Measurements from ENCODE around the gene XPO6. TPM values are rescaled to one million over a fixed set of nuclear protein-coding genes. Genes with fewer than 3 reads are reported as not detected.

XPO6 gene
- total RNA-seq, 1 experiment from 2014 or later: 124 TPM

DNA sequence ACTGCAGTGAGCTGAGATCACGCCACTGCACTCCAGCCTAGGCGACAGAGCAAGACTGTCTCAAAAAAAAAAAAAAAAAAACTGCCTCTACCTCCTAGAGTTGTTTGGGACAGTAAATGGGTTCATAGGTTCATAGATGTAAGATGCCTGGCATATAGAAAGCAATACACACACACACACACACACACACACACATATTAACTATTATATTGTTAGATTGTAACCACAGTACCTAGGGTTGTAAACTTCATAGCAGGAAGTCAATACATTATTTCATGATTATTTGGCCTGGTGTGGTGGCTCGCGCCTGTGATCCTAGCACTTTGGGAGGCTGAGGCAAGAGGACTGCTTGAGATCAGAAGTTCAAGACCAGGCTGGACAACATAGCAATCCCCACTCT, 5.8 kb downstream of the XPO6 start:
- no peak overlapping the region for H3K27ac Mint-ChIP-seq
- Histone ChIP-seq H2BK120ac (ENCODE audit: low read depth, low read length, poor library complexity, severe bottlenecking) (no peak overlapping the region), H3K4me2 (ENCODE audit: insufficient read depth, insufficient read length, low read length) (no peak overlapping the region), H4K20me1 (ENCODE audit: control insufficient read depth, insufficient read depth, insufficient read length) (no peaks in the 10 kb centered on the region), H3K27ac (ENCODE audit: insufficient read length, low read depth, low read length) (no peak overlapping the region), H3K9me3 (ENCODE audit: control insufficient read depth, low read depth, low read length) (no peaks in the 10 kb centered on the region), H3K79me2 (ENCODE audit: insufficient read depth, low read length) (peaks cover 34% of the 10 kb centered on the region; the same call in 1 of the 2 replicates), H2AFZ (ENCODE audit: low read length) (no peak overlapping the region), H4K5ac (ENCODE audit: insufficient read length, low read depth, low read length) (no peak overlapping the region), H2BK12ac (ENCODE audit: insufficient read length, low read depth, low read length) (no peak overlapping the region), H2BK15ac (ENCODE audit: low read depth, low read length) (no peak overlapping the region), H2BK5ac (ENCODE audit: insufficient read length, low read length) (no peak overlapping the region), H3T11ph (ENCODE audit: low read length) (no peak overlapping the region), H3K4ac (ENCODE audit: low read depth, low read length) (no peak overlapping the region), H4K8ac (replicated peaks; ENCODE audit: insufficient read length, low read depth, low read length) (no peak overlapping the region), H3K9ac (ENCODE audit: extremely low read depth, insufficient read length, low read length) (no peak overlapping the region), H3K14ac (ENCODE audit: insufficient read depth, low read length) (no peak overlapping the region), H3K27me3 (ENCODE audit: insufficient read depth, low read length) (no peaks in the 10 kb centered on the region), H2BK20ac (ENCODE audit: low read depth, low read length, poor library complexity, severe bottlenecking) (no peak overlapping the region), H4K91ac (ENCODE audit: insufficient read length, low read depth, low read length) (no peak overlapping the region), H3K79me1 (ENCODE audit: insufficient read depth, low read depth, low read length, poor library complexity, severe bottlenecking) (peaks cover 7% of the 10 kb centered on the region), H3K4me1 (ENCODE audit: insufficient read depth, low read length) (no peaks in the 10 kb centered on the region), H3K18ac (ENCODE audit: insufficient read length, low read depth, low read length) (no peak overlapping the region), H2AK5ac (ENCODE audit: insufficient read length, low read length) (no peak overlapping the region), H3K56ac (ENCODE audit: insufficient read length, low read depth, low read length) (no peak overlapping the region), H3K23me2 (ENCODE audit: insufficient read length, low read depth, low read length, poor library complexity, severe bottlenecking) (no peaks in the 10 kb centered on the region), H3K23ac (ENCODE audit: insufficient read length, low read depth, low read length) (no peak overlapping the region)
- TF ChIP-seq, protein P1, sequence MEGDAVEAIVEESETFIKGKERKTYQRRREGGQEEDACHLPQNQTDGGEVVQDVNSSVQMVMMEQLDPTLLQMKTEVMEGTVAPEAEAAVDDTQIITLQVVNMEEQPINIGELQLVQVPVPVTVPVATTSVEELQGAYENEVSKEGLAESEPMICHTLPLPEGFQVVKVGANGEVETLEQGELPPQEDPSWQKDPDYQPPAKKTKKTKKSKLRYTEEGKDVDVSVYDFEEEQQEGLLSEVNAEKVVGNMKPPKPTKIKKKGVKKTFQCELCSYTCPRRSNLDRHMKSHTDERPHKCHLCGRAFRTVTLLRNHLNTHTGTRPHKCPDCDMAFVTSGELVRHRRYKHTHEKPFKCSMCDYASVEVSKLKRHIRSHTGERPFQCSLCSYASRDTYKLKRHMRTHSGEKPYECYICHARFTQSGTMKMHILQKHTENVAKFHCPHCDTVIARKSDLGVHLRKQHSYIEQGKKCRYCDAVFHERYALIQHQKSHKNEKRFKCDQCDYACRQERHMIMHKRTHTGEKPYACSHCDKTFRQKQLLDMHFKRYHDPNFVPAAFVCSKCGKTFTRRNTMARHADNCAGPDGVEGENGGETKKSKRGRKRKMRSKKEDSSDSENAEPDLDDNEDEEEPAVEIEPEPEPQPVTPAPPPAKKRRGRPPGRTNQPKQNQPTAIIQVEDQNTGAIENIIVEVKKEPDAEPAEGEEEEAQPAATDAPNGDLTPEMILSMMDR (conservative IDR thresholded peaks at IDR 0.05): no peak
- H3K4me3 Mint-ChIP-seq: no peak overlapping the region
- no peaks in the 10 kb centered on the region for H3K9me3 Mint-ChIP-seq
- peaks cover 9 to 15% of the 10 kb centered on the region in 2 experiments for H3K4me1 Mint-ChIP-seq
- H3K36me3 Mint-ChIP-seq (ENCODE audit: insufficient read depth in 1 of 3, low read depth in 3 of 3): peaks cover 23 to 38% (median 34%) of the 10 kb centered on the region in 3 experiments; a peak in 6 of 7 replicates
- WGBS (ENCODE audit: extremely low coverage, insufficient read length, low lambda C conversion rate): no CpG with 5 or more reads among the region's 4 CpGs
- H3K27me3 Mint-ChIP-seq (ENCODE audit: low read depth): no peaks in the 10 kb centered on the region
- DNase-seq: no peak

Data from H9 (cell line).